Measurements from ENCODE around the gene TEN1. TPM values are rescaled to one million over a fixed set of nuclear protein-coding genes. Genes with fewer than 3 reads are reported as not detected.
A peak's percentile ranks its signal among the peaks of the same experiment; 100 is the strongest.

Gene TEN1
- total and polyA plus RNA-seq, 2 of the 13 experiments (the other 11 are each of a cell fraction or from before 2014, with no cell fraction given): 18.0 to 21.3 TPM

DNA sequence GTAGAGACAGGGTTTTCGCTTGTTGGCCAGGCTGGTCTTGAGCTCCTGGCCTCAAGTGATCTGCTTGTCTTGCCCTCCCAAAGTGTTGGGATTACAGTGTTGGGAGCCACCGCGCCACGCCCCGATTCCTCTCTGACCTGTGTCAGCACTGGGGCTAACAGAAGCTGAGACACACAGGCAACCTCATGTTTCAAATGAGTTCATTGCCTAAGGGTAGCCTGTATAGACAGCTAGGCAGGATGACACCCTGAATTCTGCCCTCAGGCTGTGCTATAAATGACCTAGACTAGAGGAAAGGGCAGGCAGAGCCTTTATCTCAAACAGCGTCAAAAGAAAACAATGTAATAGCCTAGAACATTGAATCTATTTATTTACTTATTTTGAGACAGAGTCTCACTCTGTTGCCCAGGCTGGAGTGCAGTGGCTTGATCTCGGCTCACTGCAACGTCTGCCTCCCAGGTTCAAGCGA, 19.3 kb downstream of the TEN1 start (continued):
- TF ChIP-seq, protein P1, sequence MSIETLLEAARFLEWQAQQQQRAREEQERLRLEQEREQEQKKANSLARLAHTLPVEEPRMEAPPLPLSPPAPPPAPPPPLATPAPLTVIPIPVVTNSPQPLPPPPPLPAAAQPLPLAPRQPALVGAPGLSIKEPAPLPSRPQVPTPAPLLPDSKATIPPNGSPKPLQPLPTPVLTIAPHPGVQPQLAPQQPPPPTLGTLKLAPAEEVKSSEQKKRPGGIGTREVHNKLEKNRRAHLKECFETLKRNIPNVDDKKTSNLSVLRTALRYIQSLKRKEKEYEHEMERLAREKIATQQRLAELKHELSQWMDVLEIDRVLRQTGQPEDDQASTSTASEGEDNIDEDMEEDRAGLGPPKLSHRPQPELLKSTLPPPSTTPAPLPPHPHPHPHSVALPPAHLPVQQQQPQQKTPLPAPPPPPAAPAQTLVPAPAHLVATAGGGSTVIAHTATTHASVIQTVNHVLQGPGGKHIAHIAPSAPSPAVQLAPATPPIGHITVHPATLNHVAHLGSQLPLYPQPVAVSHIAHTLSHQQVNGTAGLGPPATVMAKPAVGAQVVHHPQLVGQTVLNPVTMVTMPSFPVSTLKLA (IDR thresholded peaks at IDR 0.05): no peak
- TF ChIP-seq, protein P2, sequence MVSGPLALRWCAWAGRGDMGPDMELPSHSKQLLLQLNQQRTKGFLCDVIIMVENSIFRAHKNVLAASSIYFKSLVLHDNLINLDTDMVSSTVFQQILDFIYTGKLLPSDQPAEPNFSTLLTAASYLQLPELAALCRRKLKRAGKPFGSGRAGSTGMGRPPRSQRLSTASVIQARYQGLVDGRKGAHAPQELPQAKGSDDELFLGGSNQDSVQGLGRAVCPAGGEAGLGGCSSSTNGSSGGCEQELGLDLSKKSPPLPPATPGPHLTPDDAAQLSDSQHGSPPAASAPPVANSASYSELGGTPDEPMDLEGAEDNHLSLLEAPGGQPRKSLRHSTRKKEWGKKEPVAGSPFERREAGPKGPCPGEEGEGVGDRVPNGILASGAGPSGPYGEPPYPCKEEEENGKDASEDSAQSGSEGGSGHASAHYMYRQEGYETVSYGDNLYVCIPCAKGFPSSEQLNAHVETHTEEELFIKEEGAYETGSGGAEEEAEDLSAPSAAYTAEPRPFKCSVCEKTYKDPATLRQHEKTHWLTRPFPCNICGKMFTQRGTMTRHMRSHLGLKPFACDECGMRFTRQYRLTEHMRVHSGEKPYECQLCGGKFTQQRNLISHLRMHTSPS (CRISPR knock-in tag; IDR thresholded peaks at IDR 0.05; ENCODE audit: low read depth): no peak
- TF ChIP-seq CREM (IDR thresholded peaks at IDR 0.05) (peak; percentile 25; the same call in 1 of the 2 replicates), CREM (CRISPR knock-in tag; IDR thresholded peaks at IDR 0.05) (no peak), ZNF737 (CRISPR knock-in tag; IDR thresholded peaks at IDR 0.05; ENCODE audit: borderline replicate concordance) (no peak), ZNF256 (CRISPR knock-in tag; conservative IDR thresholded peaks at IDR 0.05) (no peak), ZNF160 (CRISPR knock-in tag; IDR thresholded peaks at IDR 0.05) (no peak), WIZ (CRISPR knock-in tag; IDR thresholded peaks at IDR 0.05) (no peak), POGZ (CRISPR knock-in tag; IDR thresholded peaks at IDR 0.05) (peak; percentile 7; the same call in 1 of the 2 replicates), KLF9 (CRISPR knock-in tag; IDR thresholded peaks at IDR 0.05; ENCODE audit: low read depth) (no peak), THAP11 (CRISPR knock-in tag; IDR thresholded peaks at IDR 0.05) (no peak), ZNF484 (CRISPR knock-in tag; IDR thresholded peaks at IDR 0.05; ENCODE audit: borderline replicate concordance, low read depth) (no peak), ZNF383 (CRISPR knock-in tag; IDR thresholded peaks at IDR 0.05; ENCODE audit: borderline replicate concordance) (no peak), ZNF292 (CRISPR knock-in tag; IDR thresholded peaks at IDR 0.05; ENCODE audit: borderline replicate concordance, low read depth) (peak; percentile 72; the same call in 1 of the 2 replicates)
- TF ChIP-seq, protein P3, sequence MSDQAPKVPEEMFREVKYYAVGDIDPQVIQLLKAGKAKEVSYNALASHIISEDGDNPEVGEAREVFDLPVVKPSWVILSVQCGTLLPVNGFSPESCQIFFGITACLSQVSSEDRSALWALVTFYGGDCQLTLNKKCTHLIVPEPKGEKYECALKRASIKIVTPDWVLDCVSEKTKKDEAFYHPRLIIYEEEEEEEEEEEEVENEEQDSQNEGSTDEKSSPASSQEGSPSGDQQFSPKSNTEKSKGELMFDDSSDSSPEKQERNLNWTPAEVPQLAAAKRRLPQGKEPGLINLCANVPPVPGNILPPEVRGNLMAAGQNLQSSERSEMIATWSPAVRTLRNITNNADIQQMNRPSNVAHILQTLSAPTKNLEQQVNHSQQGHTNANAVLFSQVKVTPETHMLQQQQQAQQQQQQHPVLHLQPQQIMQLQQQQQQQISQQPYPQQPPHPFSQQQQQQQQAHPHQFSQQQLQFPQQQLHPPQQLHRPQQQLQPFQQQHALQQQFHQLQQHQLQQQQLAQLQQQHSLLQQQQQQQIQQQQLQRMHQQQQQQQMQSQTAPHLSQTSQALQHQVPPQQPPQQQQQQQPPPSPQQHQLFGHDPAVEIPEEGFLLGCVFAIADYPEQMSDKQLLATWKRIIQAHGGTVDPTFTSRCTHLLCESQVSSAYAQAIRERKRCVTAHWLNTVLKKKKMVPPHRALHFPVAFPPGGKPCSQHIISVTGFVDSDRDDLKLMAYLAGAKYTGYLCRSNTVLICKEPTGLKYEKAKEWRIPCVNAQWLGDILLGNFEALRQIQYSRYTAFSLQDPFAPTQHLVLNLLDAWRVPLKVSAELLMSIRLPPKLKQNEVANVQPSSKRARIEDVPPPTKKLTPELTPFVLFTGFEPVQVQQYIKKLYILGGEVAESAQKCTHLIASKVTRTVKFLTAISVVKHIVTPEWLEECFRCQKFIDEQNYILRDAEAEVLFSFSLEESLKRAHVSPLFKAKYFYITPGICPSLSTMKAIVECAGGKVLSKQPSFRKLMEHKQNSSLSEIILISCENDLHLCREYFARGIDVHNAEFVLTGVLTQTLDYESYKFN (CRISPR knock-in tag; conservative IDR thresholded peaks at IDR 0.05): peak; percentile 66
- TF ChIP-seq, protein P4, sequence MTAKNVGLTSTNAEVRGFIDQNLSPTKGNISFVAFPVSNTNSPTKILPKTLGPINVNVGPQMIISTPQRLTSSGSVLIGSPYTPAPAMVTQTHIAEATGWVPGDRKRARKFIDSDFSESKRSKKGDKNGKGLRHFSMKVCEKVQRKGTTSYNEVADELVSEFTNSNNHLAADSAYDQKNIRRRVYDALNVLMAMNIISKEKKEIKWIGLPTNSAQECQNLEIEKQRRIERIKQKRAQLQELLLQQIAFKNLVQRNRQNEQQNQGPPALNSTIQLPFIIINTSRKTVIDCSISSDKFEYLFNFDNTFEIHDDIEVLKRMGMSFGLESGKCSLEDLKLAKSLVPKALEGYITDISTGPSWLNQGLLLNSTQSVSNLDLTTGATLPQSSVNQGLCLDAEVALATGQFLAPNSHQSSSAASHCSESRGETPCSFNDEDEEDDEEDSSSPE (CRISPR knock-in tag; IDR thresholded peaks at IDR 0.05): 0 out of 2 replicates have a peak, but pooled peaks have one; percentile 12
- TF ChIP-seq, protein P5, sequence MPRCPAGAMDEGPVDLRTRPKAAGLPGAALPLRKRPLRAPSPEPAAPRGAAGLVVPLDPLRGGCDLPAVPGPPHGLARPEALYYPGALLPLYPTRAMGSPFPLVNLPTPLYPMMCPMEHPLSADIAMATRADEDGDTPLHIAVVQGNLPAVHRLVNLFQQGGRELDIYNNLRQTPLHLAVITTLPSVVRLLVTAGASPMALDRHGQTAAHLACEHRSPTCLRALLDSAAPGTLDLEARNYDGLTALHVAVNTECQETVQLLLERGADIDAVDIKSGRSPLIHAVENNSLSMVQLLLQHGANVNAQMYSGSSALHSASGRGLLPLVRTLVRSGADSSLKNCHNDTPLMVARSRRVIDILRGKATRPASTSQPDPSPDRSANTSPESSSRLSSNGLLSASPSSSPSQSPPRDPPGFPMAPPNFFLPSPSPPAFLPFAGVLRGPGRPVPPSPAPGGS (CRISPR knock-in tag; IDR thresholded peaks at IDR 0.05): no peak
- TF ChIP-seq, protein P6, sequence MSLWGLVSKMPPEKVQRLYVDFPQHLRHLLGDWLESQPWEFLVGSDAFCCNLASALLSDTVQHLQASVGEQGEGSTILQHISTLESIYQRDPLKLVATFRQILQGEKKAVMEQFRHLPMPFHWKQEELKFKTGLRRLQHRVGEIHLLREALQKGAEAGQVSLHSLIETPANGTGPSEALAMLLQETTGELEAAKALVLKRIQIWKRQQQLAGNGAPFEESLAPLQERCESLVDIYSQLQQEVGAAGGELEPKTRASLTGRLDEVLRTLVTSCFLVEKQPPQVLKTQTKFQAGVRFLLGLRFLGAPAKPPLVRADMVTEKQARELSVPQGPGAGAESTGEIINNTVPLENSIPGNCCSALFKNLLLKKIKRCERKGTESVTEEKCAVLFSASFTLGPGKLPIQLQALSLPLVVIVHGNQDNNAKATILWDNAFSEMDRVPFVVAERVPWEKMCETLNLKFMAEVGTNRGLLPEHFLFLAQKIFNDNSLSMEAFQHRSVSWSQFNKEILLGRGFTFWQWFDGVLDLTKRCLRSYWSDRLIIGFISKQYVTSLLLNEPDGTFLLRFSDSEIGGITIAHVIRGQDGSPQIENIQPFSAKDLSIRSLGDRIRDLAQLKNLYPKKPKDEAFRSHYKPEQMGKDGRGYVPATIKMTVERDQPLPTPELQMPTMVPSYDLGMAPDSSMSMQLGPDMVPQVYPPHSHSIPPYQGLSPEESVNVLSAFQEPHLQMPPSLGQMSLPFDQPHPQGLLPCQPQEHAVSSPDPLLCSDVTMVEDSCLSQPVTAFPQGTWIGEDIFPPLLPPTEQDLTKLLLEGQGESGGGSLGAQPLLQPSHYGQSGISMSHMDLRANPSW (CRISPR knock-in tag; IDR thresholded peaks at IDR 0.05; ENCODE audit: borderline replicate concordance): no peak

Data from HepG2 (cell line).